CD14-positive monocyte (primary cell): ENCODE results near the gene TMCC1. TPM values are rescaled to one million over a fixed set of nuclear protein-coding genes. Genes with fewer than 3 reads are reported as not detected.

Experiments
- DNase-seq, 3 donors: peaks; one replicate each; pipeline ENCODE4 v3.0.0-alpha.2; 2011 to 2022
- H2AFZ ChIP-seq: 2 replicates; pipeline ENCODE4 v1.6.0; 2012; ENCODE audit warnings: mild to moderate bottlenecking, low read depth, low read length, inconsistent platforms; ENCODE audit not compliant: insufficient read depth, poor library complexity, severe bottlenecking
- H3K27ac ChIP-seq, 2 donors: 1 replicate in 1 of 2; 2 replicates in 1 of 2; pipeline ENCODE4 v1.5.1; 2012 to 2013; ENCODE audit warnings: low read length in 2 of 2, control low read depth in 1 of 2, inconsistent platforms in 1 of 2, low read depth in 1 of 2, mild to moderate bottlenecking in 1 of 2
- H3K27me3 ChIP-seq, 2 donors: one replicate each; pipeline versions ENCODE4 v1.6.0 to v1.6.1; 2011 to 2013; ENCODE audit warnings: low read length in 2 of 2; ENCODE audit not compliant: control insufficient read depth in 2 of 2, insufficient read depth in 2 of 2
- H3K36me3 ChIP-seq, 2 donors: replicated peaks in 1 of 2; 1 replicate in 1 of 2; 2 replicates in 1 of 2; pipeline versions ENCODE4 v1.5.1 to v1.6.1; 2012 to 2013; ENCODE audit warnings: low read length in 2 of 2, control low read depth in 1 of 2, inconsistent platforms in 1 of 2, mild to moderate bottlenecking in 1 of 2; ENCODE audit not compliant: insufficient read depth in 2 of 2, control insufficient read depth in 1 of 2
- H3K4me1 ChIP-seq, 2 donors: 1 replicate in 1 of 2; 2 replicates in 1 of 2; pipeline versions ENCODE4 v1.5.1 to v1.6.1; 2012 to 2013; ENCODE audit warnings: low read length in 2 of 2, control low read depth in 1 of 2, inconsistent platforms in 1 of 2, mild to moderate bottlenecking in 1 of 2, moderate library complexity in 1 of 2; ENCODE audit not compliant: insufficient read depth in 2 of 2, control insufficient read depth in 1 of 2
- H3K4me2 ChIP-seq: replicated peaks from 2 replicates; pipeline ENCODE3; 2012; ENCODE audit warnings: low read length, moderate library complexity, mild to moderate bottlenecking; ENCODE audit not compliant: poor library complexity, severe bottlenecking; ENCODE audit errors: extremely low read depth
- H3K4me3 ChIP-seq, 3 experiments: fragments of 200-600 bp in 1 of 3; sonication (generic) in 1 of 3; replicated peaks in 1 of 3; 1 replicate in 2 of 3; 2 replicates in 1 of 3; pipeline ENCODE4 v1.5.1; 2011 to 2013; ENCODE audit warnings: low read length in 3 of 3, mild to moderate bottlenecking in 3 of 3, control low read depth in 2 of 3, low read depth in 2 of 3, inconsistent platforms in 1 of 3, moderate library complexity in 1 of 3
- H3K79me2 ChIP-seq: 2 replicates; pipeline ENCODE4 v1.6.0; 2012; ENCODE audit warnings: mild to moderate bottlenecking, control low read depth, inconsistent platforms, low read length, moderate library complexity; ENCODE audit not compliant: insufficient read depth
- H3K9ac ChIP-seq: 2 replicates; pipeline ENCODE4 v1.6.0; 2017; ENCODE audit warnings: low read length, mild to moderate bottlenecking; ENCODE audit not compliant: insufficient read depth, poor library complexity, severe bottlenecking
- H3K9me3 ChIP-seq, 2 donors: replicated peaks in 1 of 2; 1 replicate in 1 of 2; 2 replicates in 1 of 2; pipeline versions ENCODE4 v1.5.1 to v1.6.1; 2012 to 2013; ENCODE audit warnings: low read length in 2 of 2, control low read depth in 1 of 2; ENCODE audit not compliant: control insufficient read depth in 1 of 2, insufficient read depth in 1 of 2
- H4K20me1 ChIP-seq: 2 replicates; pipeline ENCODE4 v1.6.0; 2012; ENCODE audit warnings: mild to moderate bottlenecking, low read length, control low read depth, moderate library complexity; ENCODE audit not compliant: insufficient read depth
- H3K27ac Mint-ChIP-seq, 7 donors: one replicate each; pipeline ENCODE4 v1.8.0; 2020; ENCODE audit warnings: mild to moderate bottlenecking in 7 of 7, mixed read lengths in 7 of 7, moderate library complexity in 6 of 7, inconsistent platforms in 2 of 7
- H3K27me3 Mint-ChIP-seq, 3 donors: one replicate each; pipeline ENCODE4 v1.8.0; 2021 to 2022; ENCODE audit warnings: low read depth in 3 of 3, mild to moderate bottlenecking in 3 of 3, mixed read lengths in 3 of 3, moderate library complexity in 3 of 3, inconsistent platforms in 1 of 3
- H3K36me3 Mint-ChIP-seq, 2 donors: one replicate each; pipeline ENCODE4 v1.8.0; 2020; ENCODE audit warnings: mixed read lengths in 2 of 2, inconsistent platforms in 1 of 2, mild to moderate bottlenecking in 1 of 2
- H3K4me1 Mint-ChIP-seq: one replicate; pipeline ENCODE4 v1.8.0; 2020; ENCODE audit warnings: mild to moderate bottlenecking, mixed read lengths
- H3K4me3 Mint-ChIP-seq, 2 donors: one replicate each; pipeline ENCODE4 v1.8.0; 2020; ENCODE audit warnings: mild to moderate bottlenecking in 2 of 2, mixed read lengths in 2 of 2, moderate library complexity in 1 of 2
- H3K9me3 Mint-ChIP-seq, 7 donors: one replicate each; pipeline ENCODE4 v1.8.0; 2020 to 2022; ENCODE audit warnings: mixed read lengths in 7 of 7, mild to moderate bottlenecking in 6 of 7, moderate library complexity in 6 of 7, inconsistent platforms in 2 of 7
- CTCF ChIP-seq: fragments of 200-600 bp; IDR thresholded peaks from one replicate; pipeline ENCODE4 v1.8.0; 2022; ENCODE audit warnings: antibody characterized with exemption, mild to moderate bottlenecking
- WGBS: methylation state at CpG from one replicate; pipeline ENCODE4 v1.1.5; 2013; ENCODE audit warnings: missing lambda C conversion rate; ENCODE audit not compliant: insufficient coverage; 5-methylcytosine and 5-hydroxymethylcytosine counted together
- intact Hi-C, 2 donors: fragments of 100-400 bp; cut with micrococcal nuclease; formaldehyde crosslinking; loops; one replicate each; pipeline versions ENCODE4 v1.15.0 to v1.15.1; 2023
- polyA plus RNA-seq, 3 donors: library from polyadenylated mRNA; depleted of rRNA in 1 of 3; unstranded in 2 of 3; stranded (reverse) in 1 of 3; fragments of 300-500 nt in 2 of 3; fragments of >200 nt in 1 of 3; fragmentation: Illumina TruSeq in 2 of 3; gene quantifications; 1 replicate in 2 of 3; 2 replicates in 1 of 3; pipeline ENCODE4 v1.2.3, GENCODE V29; 2012 to 2021

TMCC1 gene
- polyA plus RNA-seq, 3 donors = 5.0 to 10.2 (median 5.0) TPM

DNA sequence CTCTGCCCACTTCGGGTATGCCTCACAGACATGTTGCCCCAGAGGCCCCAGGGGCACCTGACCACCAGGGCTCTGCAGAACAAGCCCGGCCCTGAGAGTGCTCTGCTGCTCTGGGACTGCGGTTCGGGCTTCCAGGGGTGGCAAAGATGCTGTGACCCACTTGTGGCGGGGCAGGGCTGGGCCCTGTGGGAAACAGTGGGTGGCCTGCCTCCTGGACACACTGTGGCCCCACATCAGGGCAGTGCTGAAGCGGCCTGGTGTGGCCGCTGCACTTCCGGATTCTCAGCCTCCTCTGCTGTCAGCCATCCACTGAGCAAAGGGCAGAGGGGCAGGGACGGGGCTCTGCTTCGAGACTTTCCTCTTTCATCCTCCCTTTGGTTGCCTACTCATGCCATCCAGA, 260.5 kb downstream of the TMCC1 start:
- no peak overlapping the region for H3K9ac ChIP-seq
- peak overlapping the region in 1 of 7 donors; percentile 13 for H3K27ac Mint-ChIP-seq
- no peak overlapping the region for H2AFZ ChIP-seq
- peaks cover 10% of the 10 kb centered on the region for H3K4me1 Mint-ChIP-seq
- TF ChIP-seq CTCF = no peak
- H3K9me3 Mint-ChIP-seq = peaks cover 0 to 2% (median 0%) of the 10 kb centered on the region in 7 donors
- peaks cover 0 to 4% (median 0%) of the 10 kb centered on the region in 3 donors for H3K27me3 Mint-ChIP-seq
- H3K4me1 ChIP-seq = peaks cover 12% of the 10 kb centered on the region in 2 donors
- no peaks in the 10 kb centered on the region for H3K36me3 Mint-ChIP-seq
- H3K27ac ChIP-seq = no peak overlapping the region
- H3K4me3 Mint-ChIP-seq = no peak overlapping the region
- H3K79me2 ChIP-seq = no peaks in the 10 kb centered on the region
- H3K4me3 ChIP-seq = no peak overlapping the region
- H3K27me3 ChIP-seq = no peaks in the 10 kb centered on the region
- intact Hi-C loops = no loop called here
- WGBS = 93% methylated on average over 10 of the region's 10 CpGs
- H3K4me2 ChIP-seq = no peak overlapping the region
- no peaks in the 10 kb centered on the region for H4K20me1 ChIP-seq
- no peaks in the 10 kb centered on the region for H3K36me3 ChIP-seq
- H3K9me3 ChIP-seq = no peaks in the 10 kb centered on the region
- no peak for DNase-seq

DNA sequence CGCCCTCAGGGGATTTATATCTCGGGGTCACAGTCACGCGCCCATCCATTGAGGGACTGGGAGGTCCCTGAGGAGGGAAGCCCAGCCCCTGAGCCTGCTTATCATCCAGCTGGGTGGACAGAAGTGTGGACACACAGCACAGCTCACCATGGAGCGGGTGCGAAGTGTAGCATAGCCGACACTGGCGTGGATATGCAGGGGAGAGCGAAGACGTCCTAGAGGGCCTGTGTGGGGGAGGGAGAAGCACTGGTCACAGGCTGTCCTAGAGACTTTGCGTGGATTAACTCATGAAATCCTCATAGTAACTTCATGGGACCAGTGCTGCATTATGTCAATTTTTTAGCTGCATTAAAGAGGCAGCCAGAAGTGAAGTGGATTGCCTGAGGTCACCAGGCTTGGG, 261.0 kb downstream of the TMCC1 start:
- Histone ChIP-seq H3K79me2 (no peaks in the 10 kb centered on the region), H3K9ac (no peak overlapping the region), H2AFZ (no peak overlapping the region), H3K4me1 (peaks cover 16% of the 10 kb centered on the region in 2 donors), H3K9me3 (no peaks in the 10 kb centered on the region), H3K4me2 (no peak overlapping the region), H3K36me3 (no peaks in the 10 kb centered on the region), H4K20me1 (no peaks in the 10 kb centered on the region), H3K4me3 (no peak overlapping the region), H3K27me3 (no peaks in the 10 kb centered on the region), H3K27ac (no peak overlapping the region)
- DNase-seq = no peak
- 96% methylated on average over 11 of the region's 11 CpGs for WGBS
- H3K27me3 Mint-ChIP-seq = peaks cover 0 to 4% (median 0%) of the 10 kb centered on the region in 3 donors
- no peak overlapping the region for H3K4me3 Mint-ChIP-seq
- no peaks in the 10 kb centered on the region for H3K36me3 Mint-ChIP-seq
- intact Hi-C loops = no loop called here
- no peak for TF ChIP-seq CTCF
- peak overlapping the region in 1 of 7 donors; percentile 13 for H3K27ac Mint-ChIP-seq
- H3K9me3 Mint-ChIP-seq = no peaks in the 10 kb centered on the region
- H3K4me1 Mint-ChIP-seq = peaks cover 14% of the 10 kb centered on the region
